Loucy (cell line): Measurements from ENCODE around the gene PEX14.

Experiments
- CTCF ChIP-seq: fragments of 200-600 bp; sonication (generic); conservative IDR thresholded peaks from 2 replicates; pipeline ENCODE4 v1.5.1; 2014; ENCODE audit warnings: mild to moderate bottlenecking, antibody characterized with exemption, low read length
- EZH2phosphoT487 ChIP-seq: fragments of 200-600 bp; IDR thresholded peaks from 2 replicates; pipeline ENCODE4 v1.6.1; 2018; ENCODE audit warnings: antibody characterized with exemption, mild to moderate bottlenecking, moderate library complexity, borderline replicate concordance

GRCh38 chr1:10586125-10586524, 111.4 kb downstream of the PEX14 start:
- no peak for TF ChIP-seq CTCF
- no peak for TF ChIP-seq EZH2phosphoT487
